Body of pancreas (tissue), 4 donors: Measurements from ENCODE around the gene LPAR6. TPM values are rescaled to one million over a fixed set of nuclear protein-coding genes. Genes with fewer than 3 reads are reported as not detected.

Source experiments
- ATAC-seq: fragments of 150-250 bp; one replicate; pipeline ENCODE4 v1.9.1; 2016
- DNase-seq, 4 donors: peaks; one replicate each; pipeline ENCODE4 v3.0.0-alpha.2; 2019
- H3K27ac ChIP-seq, 4 donors: fragments of 200-600 bp; sonication (generic); 1 replicate in 3 of 4; 2 replicates in 1 of 4; pipeline versions ENCODE4 v1.5.1 to v1.6.1; 2016 to 2019; ENCODE audit warnings: mild to moderate bottlenecking in 1 of 4, mixed read lengths in 1 of 4, moderate library complexity in 1 of 4
- H3K27me3 ChIP-seq, 2 donors: fragments of 200-600 bp; sonication (generic); one replicate each; pipeline ENCODE4 v1.6.0; 2016; ENCODE audit warnings: mild to moderate bottlenecking in 1 of 2
- H3K36me3 ChIP-seq, 2 donors: fragments of 200-600 bp; sonication (generic); replicated peaks in 1 of 2; 2 replicates each; pipeline ENCODE4 v1.5.1; 2016; ENCODE audit warnings: low read depth in 2 of 2; ENCODE audit not compliant: insufficient read depth in 1 of 2
- H3K4me1 ChIP-seq: fragments of 200-600 bp; sonication (generic); one replicate; pipeline ENCODE4 v1.6.0; 2016
- H3K4me3 ChIP-seq, 2 donors: fragments of 200-600 bp; sonication (generic); 1 replicate in 1 of 2; 2 replicates in 1 of 2; pipeline ENCODE4 v1.5.1; 2016 to 2019
- H3K9me3 ChIP-seq, 3 donors: fragments of 200-600 bp; sonication (generic); 1 replicate in 2 of 3; 2 replicates in 1 of 3; pipeline ENCODE4 v1.5.1; 2016
- CTCF ChIP-seq, 7 experiments: fragments of 450-650 bp in 4 of 7; fragments of 200-600 bp in 3 of 7; sonication (generic) in 3 of 7; IDR thresholded peaks; one replicate each; pipeline ENCODE4 v1.5.1; 2016 to 2019; ENCODE audit warnings: antibody characterized with exemption in 7 of 7
- POLR2A ChIP-seq, 3 donors: fragments of 450-650 bp; IDR thresholded peaks; one replicate each; pipeline ENCODE4 v1.6.1; 2016; ENCODE audit warnings: antibody characterized with exemption in 3 of 3, mild to moderate bottlenecking in 2 of 3
- WGBS, 2 donors: methylation state at CpG; one replicate each; pipeline ENCODE4 v1.1.5; 2017; 5-methylcytosine and 5-hydroxymethylcytosine counted together
- intact Hi-C: fragments of 100-400 bp; cut with DNase I; formaldehyde crosslinking; loops from one replicate; pipeline ENCODE4 v1.15.1; 2023
- total RNA-seq, 2 donors: library from RNA; depleted of rRNA; stranded (reverse); fragments of >200 nt; gene quantifications; one replicate each; pipeline ENCODE4 v1.1.0, GENCODE V29; 2016

LPAR6 gene
- total RNA-seq, 2 donors from 2014 or later: 6.3 to 11.7 TPM

GRCh38 chr13:48386816-48387215 lies 26.1 kb downstream of the LPAR6 start:
- no peak overlapping the region for H3K27ac ChIP-seq
- intact Hi-C loops: no loop called here
- no peak for TF ChIP-seq POLR2A (IDR thresholded peaks at IDR 0.05)
- no peak for TF ChIP-seq CTCF (IDR thresholded peaks at IDR 0.05)
- no peaks in the 10 kb centered on the region for H3K27me3 ChIP-seq
- no peak for DNase-seq
- H3K4me3 ChIP-seq: no peak overlapping the region
- ATAC-seq: no peak
- H3K4me1 ChIP-seq: no peaks in the 10 kb centered on the region
- H3K36me3 ChIP-seq: no peaks in the 10 kb centered on the region
- peaks cover 0 to 4% (median 0%) of the 10 kb centered on the region in 3 donors for H3K9me3 ChIP-seq
- 95 to 96% methylated on average over 8 of the region's 8 CpGs for WGBS, 2 donors

GRCh38 chr13:48383384-48383783 lies 29.5 kb downstream of the LPAR6 start:
- Histone ChIP-seq H3K36me3 (no peaks in the 10 kb centered on the region), H3K27ac (no peak overlapping the region), H3K4me3 (no peak overlapping the region), H3K9me3 (no peaks in the 10 kb centered on the region), H3K27me3 (no peaks in the 10 kb centered on the region), H3K4me1 (no peaks in the 10 kb centered on the region)
- no peak for ATAC-seq
- intact Hi-C loops: no loop called here
- no peak for DNase-seq
- TF ChIP-seq POLR2A (IDR thresholded peaks at IDR 0.05): no peak
- no peak for TF ChIP-seq CTCF (IDR thresholded peaks at IDR 0.05)
- WGBS, 2 donors: 92 to 93% methylated on average over 2 of the region's 2 CpGs

- Histone ChIP-seq H3K27me3 (no peaks in the 10 kb centered on the region), H3K9me3 (no peaks in the 10 kb centered on the region), H3K4me1 (no peaks in the 10 kb centered on the region), H3K4me3 (no peak overlapping the region), H3K36me3 (no peaks in the 10 kb centered on the region), H3K27ac (no peak overlapping the region)
- TF ChIP-seq CTCF (IDR thresholded peaks at IDR 0.05) (no peak), POLR2A (IDR thresholded peaks at IDR 0.05) (no peak)
- DNase-seq (no peak), ATAC-seq (no peak)
- intact Hi-C loops: no loop called here
Measured at GRCh38 chr13:48380581-48380980, 32.3 kb downstream of the LPAR6 start.

GRCh38 chr13:48377857-48378256 lies 35.1 kb downstream of the LPAR6 start:
- no peaks in the 10 kb centered on the region for H3K36me3 ChIP-seq
- intact Hi-C loops: no loop called here
- H3K27me3 ChIP-seq: no peaks in the 10 kb centered on the region
- no peaks in the 10 kb centered on the region for H3K4me1 ChIP-seq
- no peak overlapping the region for H3K4me3 ChIP-seq
- H3K9me3 ChIP-seq: no peaks in the 10 kb centered on the region
- no peak for TF ChIP-seq POLR2A (IDR thresholded peaks at IDR 0.05)
- TF ChIP-seq CTCF (IDR thresholded peaks at IDR 0.05): no peak
- DNase-seq (no peak), ATAC-seq (no peak)
- WGBS, 2 donors: 87 to 91% methylated on average over 2 of the region's 2 CpGs
- H3K27ac ChIP-seq: no peak overlapping the region

- H3K36me3 ChIP-seq: no peaks in the 10 kb centered on the region
Measured at GRCh38 chr13:48370815-48371214, 42.1 kb downstream of the LPAR6 start.

More at GRCh38 chr13:48370815-48371214, 42.1 kb downstream of the LPAR6 start:
- no peaks in the 10 kb centered on the region for H3K4me1 ChIP-seq
- no peaks in the 10 kb centered on the region for H3K27me3 ChIP-seq
- WGBS, 2 donors: 78% methylated on average over 2 of the region's 2 CpGs
- no peak for DNase-seq
- H3K27ac ChIP-seq: no peak overlapping the region
- intact Hi-C loops: no loop called here
- H3K9me3 ChIP-seq: no peaks in the 10 kb centered on the region
- no peak for ATAC-seq
- H3K4me3 ChIP-seq: no peak overlapping the region
- TF ChIP-seq CTCF (IDR thresholded peaks at IDR 0.05) (no peak), POLR2A (IDR thresholded peaks at IDR 0.05) (no peak)
